Measurements from ENCODE around the gene MCM3AP.

MCM3AP gene

GRCh38 chr21:46187261-46187660, 98.2 kb downstream of the MCM3AP start:
- no peak for TF ChIP-seq EP300 (IDR thresholded peaks at IDR 0.05; ENCODE audit: borderline replicate concordance)
- no peak for TF ChIP-seq REST (IDR thresholded peaks at IDR 0.05; ENCODE audit: low read depth)
- TF ChIP-seq MAX (IDR thresholded peaks at IDR 0.05): no peak
- no peak for TF ChIP-seq RAD21 (IDR thresholded peaks at IDR 0.05; ENCODE audit: low read depth)
- no peak for TF ChIP-seq CEBPB (IDR thresholded peaks at IDR 0.05)
- TF ChIP-seq TEAD4 (IDR thresholded peaks at IDR 0.05): no peak
- TF ChIP-seq FOXM1 (IDR thresholded peaks at IDR 0.05; ENCODE audit: borderline replicate concordance, low read depth): no peak
- no peak for TF ChIP-seq ZBTB7A (IDR thresholded peaks at IDR 0.05; ENCODE audit: low read depth)

- TF ChIP-seq TEAD4 (IDR thresholded peaks at IDR 0.05) (no peak), CREB1 (IDR thresholded peaks at IDR 0.05; ENCODE audit: low read depth) (no peak), YY1 (IDR thresholded peaks at IDR 0.05; ENCODE audit: low read depth) (no peak), TAF1 (IDR thresholded peaks at IDR 0.05; ENCODE audit: low read depth) (no peak), CEBPB (IDR thresholded peaks at IDR 0.05) (no peak), EP300 (IDR thresholded peaks at IDR 0.05; ENCODE audit: borderline replicate concordance) (no peak), EGR1 (IDR thresholded peaks at IDR 0.05) (no peak), FOXM1 (IDR thresholded peaks at IDR 0.05; ENCODE audit: borderline replicate concordance, low read depth) (no peak), TCF12 (IDR thresholded peaks at IDR 0.05; ENCODE audit: low read depth) (no peak), REST (IDR thresholded peaks at IDR 0.05; ENCODE audit: low read depth) (no peak), USF1 (IDR thresholded peaks at IDR 0.05) (no peak), NFIC (IDR thresholded peaks at IDR 0.05) (no peak), ZBTB7A (IDR thresholded peaks at IDR 0.05; ENCODE audit: low read depth) (no peak), MAX (IDR thresholded peaks at IDR 0.05) (no peak), RAD21 (IDR thresholded peaks at IDR 0.05; ENCODE audit: low read depth) (no peak)
Measured at GRCh38 chr21:46185716-46186115, 99.7 kb downstream of the MCM3AP start.

Measured in Ishikawa (cell line).